ENCODE data around the gene GLMP.

GRCh38 chr1:156303241-156303640 lies 7.8 kb upstream of the GLMP start:
- TF ChIP-seq CTCF (IDR thresholded peaks at IDR 0.05) (no peak), EP300 (IDR thresholded peaks at IDR 0.05) (no peak), POLR2A (IDR thresholded peaks at IDR 0.05) (no peak)

Measured in tibial nerve (tissue), 4 donors.